Hair follicle dermal papilla cell (primary cell): ENCODE results near the gene PTPN6. TPM values are rescaled to one million over a fixed set of nuclear protein-coding genes. Genes with fewer than 3 reads are reported as not detected.

Experiments
- small RNA-seq: library from RNA; depleted of rRNA; stranded (forward); fragments of <200 nt; gene quantifications from one replicate; pipeline ENCODE3, GENCODE V24; 2012
- total RNA-seq: library from RNA; depleted of rRNA; stranded (reverse); fragments of >200 nt; gene quantifications from 2 replicates; pipeline ENCODE4 v1.2.3, GENCODE V29; 2012

The PTPN6 gene
- 0.61 and 0.65 TPM in 2 replicates for total RNA-seq

DNA sequence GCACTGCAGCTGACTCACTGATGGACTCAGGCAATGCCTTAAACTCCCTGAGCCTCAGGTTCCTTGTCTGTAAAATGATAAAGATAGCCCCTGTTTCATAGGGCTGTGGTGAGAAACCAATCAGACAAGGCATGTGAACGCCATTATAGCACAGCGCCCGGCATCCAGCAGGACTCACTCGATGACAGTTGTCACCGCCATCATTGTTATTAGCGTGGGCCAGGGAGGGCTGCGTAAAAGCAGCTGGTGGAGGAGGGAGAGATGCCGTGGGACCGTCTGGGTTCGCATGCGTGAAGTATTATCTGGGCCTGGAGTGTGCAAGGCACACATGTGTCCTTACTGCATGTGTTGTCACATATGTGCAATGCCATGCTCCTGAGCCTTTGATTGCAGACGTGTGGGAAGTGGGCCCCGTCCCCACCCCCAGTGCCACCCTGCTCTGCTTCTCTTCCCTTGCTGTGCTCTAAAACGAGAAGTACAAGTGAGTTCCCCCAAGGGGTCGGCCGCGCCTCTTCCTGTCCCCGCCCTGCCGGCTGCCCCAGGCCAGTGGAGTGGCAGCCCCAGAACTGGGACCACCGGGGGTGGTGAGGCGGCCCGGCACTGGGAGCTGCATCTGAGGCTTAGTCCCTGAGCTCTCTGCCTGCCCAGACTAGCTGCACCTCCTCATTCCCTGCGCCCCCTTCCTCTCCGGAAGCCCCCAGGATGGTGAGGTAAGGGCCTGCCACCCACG lies at the start of gene PTPN6:
TSS of gene PTPN6 (plus strand) at position 546 of the 730 bp plus-strand sequence. CDS start at position 703, 157 bp downstream.

DNA sequence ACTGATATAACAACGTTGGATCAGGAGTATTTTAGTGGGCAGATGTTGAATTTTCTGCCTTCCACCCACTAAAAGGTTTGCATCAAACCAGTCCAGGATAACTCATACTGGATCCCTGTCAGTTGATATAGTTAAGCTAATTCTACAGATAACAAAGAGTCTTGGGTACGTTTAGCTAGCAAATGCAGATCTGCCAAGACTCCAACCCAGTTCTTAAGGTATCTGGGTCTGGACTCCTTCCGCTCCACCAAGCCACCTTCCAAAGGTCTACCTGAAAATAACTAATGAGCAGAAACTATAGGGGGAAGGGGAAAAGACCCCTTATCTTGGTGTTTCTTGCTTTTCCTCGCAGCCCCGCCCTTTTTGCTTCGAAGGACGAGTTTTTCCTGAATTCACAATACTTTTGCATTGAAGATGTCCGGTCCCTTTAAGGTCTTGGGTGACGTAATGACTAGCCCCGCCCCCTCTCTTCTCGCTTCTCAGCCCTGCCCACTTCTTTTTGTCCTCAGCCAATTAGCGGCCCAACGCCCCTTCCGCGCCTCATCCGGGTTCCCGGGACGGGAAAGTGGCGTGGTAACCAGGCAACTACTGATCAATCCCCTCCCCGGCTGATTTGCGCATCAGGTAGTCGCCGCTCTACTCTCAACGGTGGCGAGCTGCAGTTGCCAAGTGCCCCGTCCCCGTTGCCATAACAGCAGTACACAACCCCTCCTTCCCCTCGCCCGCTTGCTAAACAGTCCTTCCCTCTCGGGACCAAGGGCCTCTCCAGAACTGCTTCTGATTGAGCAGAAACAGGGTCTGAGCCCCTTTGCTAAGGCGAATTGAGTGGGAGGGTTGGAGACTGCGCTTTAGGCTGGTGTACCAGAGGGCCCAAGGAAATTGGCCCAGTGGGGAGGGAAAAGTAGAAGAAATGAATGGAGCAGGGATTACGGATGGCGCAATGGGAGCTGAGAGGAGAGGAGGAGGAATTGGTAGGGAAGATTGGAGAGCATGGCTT lies 46.6 kb upstream of the PTPN6 start, which contains the start of gene LRRC23:
TSS of gene LRRC23 (plus strand) at position 543 of the 997 bp plus-strand sequence. CDS start 812 bp downstream, outside the sequence.

GRCh38 chr12:6914246-6914946 lies 36.8 kb upstream of the PTPN6 start, which contains the start of gene ENO2:
Gene ENO2 (plus strand): TSS chr12:6914580. CDS start chr12:6915833, 1,253 bp downstream.

GRCh38 chr12:6927379-6928021 lies 23.7 kb upstream of the PTPN6 start, which contains the start of gene ATN1:
Gene ATN1 (plus strand): TSS chr12:6927959. CDS start chr12:6934002, 6,043 bp downstream.

DNA sequence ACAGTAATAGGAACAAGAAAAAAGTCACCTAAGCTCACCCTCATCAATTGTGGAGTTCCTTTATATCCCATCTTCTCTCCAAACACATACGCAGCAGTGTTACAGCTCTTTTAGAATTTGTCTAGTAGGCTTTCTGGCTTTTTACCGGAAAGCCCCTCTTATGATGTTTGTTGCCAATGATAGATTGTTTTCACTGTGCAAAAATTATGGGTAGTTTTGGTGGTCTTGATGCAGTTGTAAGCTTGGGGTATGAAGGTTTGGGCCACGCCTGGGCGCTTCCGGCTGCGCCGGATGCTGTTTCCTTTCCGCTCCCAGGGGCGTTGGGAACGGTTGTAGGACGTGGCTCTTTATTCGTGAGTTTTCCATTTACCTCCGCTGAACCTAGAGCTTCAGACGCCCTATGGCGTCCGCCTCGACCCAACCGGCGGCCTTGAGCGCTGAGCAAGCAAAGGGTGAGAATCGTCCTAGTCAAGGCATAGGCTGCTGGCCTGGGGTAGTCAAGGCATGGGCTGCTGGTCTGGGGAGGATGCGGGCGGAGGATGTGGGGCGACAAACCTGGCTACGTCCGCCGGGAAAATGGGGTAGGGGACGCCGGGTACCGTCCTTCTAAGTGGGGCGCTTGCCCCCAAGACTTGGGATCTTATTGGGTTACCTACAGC lies 7.3 kb upstream of the PTPN6 start, which contains the start of the genes C12orf57 and RNU7-1:
TSS of gene C12orf57 (plus strand) at position 301 of the 659 bp plus-strand sequence. CDS start at position 401, 100 bp downstream.
TSS of gene RNU7-1 (plus strand) at position 95 of the 659 bp plus-strand sequence.

Small RNA genes within 50 kb of the gene (small RNA-seq; reads per million reads assigned to genes)
- gene MIR141 (5.9 reads per million, percentile 82 among the genes with 10 or more reads in this experiment), gene MIR200C (22.0 reads per million, percentile 95 among the genes with 10 or more reads in this experiment), gene RNU7-1 (not detected), gene SCARNA12 (10.2 reads per million, percentile 91 among the genes with 10 or more reads in this experiment)

Other genes with a start within 250 kb of the PTPN6 start
- 98.8 and 101 TPM in 2 replicates for gene COPS7A, start 227.3 kb upstream of the PTPN6 start, total RNA-seq
- gene MLF2, start 198.2 kb upstream of the PTPN6 start, total RNA-seq = 171 and 183 TPM in 2 replicates
- 84.2 and 108 TPM in 2 replicates for gene PTMS, start 185.0 kb upstream of the PTPN6 start, total RNA-seq
- gene LAG3, start 178.8 kb upstream of the PTPN6 start, total RNA-seq = 0.16 and 0.61 TPM in 2 replicates
- gene CD4, start 161.8 kb upstream of the PTPN6 start, total RNA-seq = 1.7 and 3.2 TPM in 2 replicates
- 4.6 and 7.3 TPM in 2 replicates for gene GPR162, start 129.5 kb upstream of the PTPN6 start, total RNA-seq
- 72.1 and 81.9 TPM in 2 replicates for gene P3H3, start 122.9 kb upstream of the PTPN6 start, total RNA-seq
- gene GNB3, start 110.4 kb upstream of the PTPN6 start, total RNA-seq = 1.9 and 5.8 TPM in 2 replicates
- gene CDCA3, start 100.1 kb upstream of the PTPN6 start, total RNA-seq = 1.5 and 3.3 TPM in 2 replicates
- gene USP5, start 99.2 kb upstream of the PTPN6 start, total RNA-seq = 87.1 and 94.1 TPM in 2 replicates
- gene TPI1, start 83.8 kb upstream of the PTPN6 start, total RNA-seq = 504 and 543 TPM in 2 replicates
- gene SPSB2, start 78.1 kb upstream of the PTPN6 start, total RNA-seq = 10.4 and 11.8 TPM in 2 replicates
- gene LRRC23, start 46.5 kb upstream of the PTPN6 start, total RNA-seq = 6.9 and 8.9 TPM in 2 replicates
- gene ENO2, start 36.8 kb upstream of the PTPN6 start, total RNA-seq = 8.0 and 11.4 TPM in 2 replicates
- 19.8 TPM in 2 replicates for gene ATN1, start 23.4 kb upstream of the PTPN6 start, total RNA-seq
- gene RNU7-1, start 7.5 kb upstream of the PTPN6 start, total RNA-seq = not detected in 2 replicates
- 65.3 and 67.2 TPM in 2 replicates for gene C12orf57, start 7.3 kb upstream of the PTPN6 start, total RNA-seq
- gene PHB2, start 19.3 kb downstream of the PTPN6 start, total RNA-seq = 167 and 182 TPM in 2 replicates
- gene EMG1, start 19.6 kb downstream of the PTPN6 start, total RNA-seq = 21.4 and 22.2 TPM in 2 replicates
- 29.2 and 33.6 TPM in 2 replicates for gene LPCAT3, start 67.1 kb downstream of the PTPN6 start, total RNA-seq
- gene C1S, start 109.4 kb downstream of the PTPN6 start, total RNA-seq = 222 and 306 TPM in 2 replicates
- gene C1R, start 141.1 kb downstream of the PTPN6 start, total RNA-seq = 363 and 481 TPM in 2 replicates
- gene C1RL, start 157.9 kb downstream of the PTPN6 start, total RNA-seq = 77.5 and 91.4 TPM in 2 replicates
- gene RBP5, start 177.5 kb downstream of the PTPN6 start, total RNA-seq = not detected in 2 replicates
- gene CLSTN3, start 179.0 kb downstream of the PTPN6 start, total RNA-seq = 7.7 and 13.3 TPM in 2 replicates
- gene PEX5, start 238.3 kb downstream of the PTPN6 start, total RNA-seq = 39.6 and 40.4 TPM in 2 replicates